ENCODE measurements around the gene ZFYVE19.
A peak's percentile ranks its signal among the peaks of the same experiment; 100 is the strongest.

ZFYVE19 gene

GRCh38 chr15:40838756-40839155, 31.9 kb downstream of the ZFYVE19 start:
- no CpG with 5 or more reads among the region's 5 CpGs for WGBS, 2 donors (ENCODE audit: extremely low coverage in 2 of 2, insufficient read length in 2 of 2, insufficient replicate concordance in 1 of 2)

GRCh38 chr15:40841741-40842140, 34.9 kb downstream of the ZFYVE19 start:
- no peak overlapping the region for H4K91ac ChIP-seq (ENCODE audit: low read depth, low read length, poor library complexity)
- H2BK15ac ChIP-seq (ENCODE audit: low read length), result no peak overlapping the region
- no peak for DNase-seq (ENCODE audit: low spot score)
- H3K4me2 ChIP-seq (ENCODE audit: insufficient read depth, low read length, poor library complexity, severe bottlenecking), result no peak overlapping the region
- H3K27me3 ChIP-seq (ENCODE audit: control insufficient read depth in 3 of 3, insufficient read depth in 3 of 3, low read depth in 1 of 3, low read length in 3 of 3), result peaks cover 18 to 68% (median 38%) of the 10 kb centered on the region in 3 experiments
- no peak overlapping the region for H3K23ac ChIP-seq (ENCODE audit: low read depth, low read length, poor library complexity)
- H2AFZ ChIP-seq (ENCODE audit: low read length), result no peak overlapping the region
- H3K4me1 ChIP-seq (ENCODE audit: control insufficient read depth in 2 of 2, insufficient read depth in 1 of 2, low read depth in 1 of 2, low read length in 2 of 2), result peaks cover 5 to 6% of the 10 kb centered on the region in 2 donors
- WGBS, 2 donors (ENCODE audit: extremely low coverage in 2 of 2, insufficient read length in 2 of 2, insufficient replicate concordance in 1 of 2), result no CpG with 5 or more reads among the region's 2 CpGs
- no peak overlapping the region for H2BK5ac ChIP-seq (ENCODE audit: low read length)
- no peaks in the 10 kb centered on the region for H3K36me3 ChIP-seq (replicated peaks in 1 of 2; ENCODE audit: control insufficient read depth in 2 of 2, insufficient read depth in 2 of 2, low read length in 2 of 2)
- no peak overlapping the region for H3K9ac ChIP-seq (ENCODE audit: low read depth, low read length, poor library complexity)
- H3K4ac ChIP-seq (ENCODE audit: low read length), result no peak overlapping the region
- H2BK120ac ChIP-seq (ENCODE audit: low read depth, low read length), result no peak overlapping the region
- H2AK5ac ChIP-seq (ENCODE audit: low read depth, low read length), result no peak overlapping the region
- no peak overlapping the region for H2BK12ac ChIP-seq (ENCODE audit: low read length)
- peaks cover 0 to 3% of the 10 kb centered on the region in 2 donors for H3K9me3 ChIP-seq (replicated peaks in 1 of 2; ENCODE audit: control insufficient read depth in 2 of 2, insufficient read depth in 1 of 2, low read depth in 1 of 2, low read length in 2 of 2)
- no peak overlapping the region for H3K18ac ChIP-seq (ENCODE audit: low read length)
- no peaks in the 10 kb centered on the region for H3K79me1 ChIP-seq (ENCODE audit: low read depth, low read length)
- H3K14ac ChIP-seq (ENCODE audit: low read length), result no peak overlapping the region
- H3K4me3 ChIP-seq (ENCODE audit: low read length in 2 of 2), result no peak overlapping the region
- no peak overlapping the region for H3K27ac ChIP-seq (replicated peaks; ENCODE audit: low read length)
- H4K8ac ChIP-seq (ENCODE audit: low read depth, low read length), result no peak overlapping the region

More at GRCh38 chr15:40838756-40839155, 31.9 kb downstream of the ZFYVE19 start:
- Histone ChIP-seq H3K4me2 (ENCODE audit: insufficient read depth, low read length, poor library complexity, severe bottlenecking) (no peak overlapping the region), H2AK5ac (ENCODE audit: low read depth, low read length) (no peak overlapping the region), H3K9me3 (replicated peaks in 1 of 2; ENCODE audit: control insufficient read depth in 2 of 2, insufficient read depth in 1 of 2, low read depth in 1 of 2, low read length in 2 of 2) (peaks cover 0 to 3% of the 10 kb centered on the region in 2 donors), H3K9ac (ENCODE audit: low read depth, low read length, poor library complexity) (no peak overlapping the region), H2BK12ac (ENCODE audit: low read length) (no peak overlapping the region), H3K27ac (replicated peaks; ENCODE audit: low read length) (no peak overlapping the region), H3K4ac (ENCODE audit: low read length) (no peak overlapping the region), H3K23ac (ENCODE audit: low read depth, low read length, poor library complexity) (no peak overlapping the region), H3K4me3 (ENCODE audit: low read length in 2 of 2) (no peak overlapping the region), H3K18ac (ENCODE audit: low read length) (no peak overlapping the region), H2BK5ac (ENCODE audit: low read length) (no peak overlapping the region), H3K27me3 (ENCODE audit: control insufficient read depth in 3 of 3, insufficient read depth in 3 of 3, low read depth in 1 of 3, low read length in 3 of 3) (peaks cover 8 to 44% (median 14%) of the 10 kb centered on the region in 3 experiments), H3K79me1 (ENCODE audit: low read depth, low read length) (no peaks in the 10 kb centered on the region), H4K91ac (ENCODE audit: low read depth, low read length, poor library complexity) (no peak overlapping the region), H3K36me3 (replicated peaks in 1 of 2; ENCODE audit: control insufficient read depth in 2 of 2, insufficient read depth in 2 of 2, low read length in 2 of 2) (no peaks in the 10 kb centered on the region), H2BK120ac (ENCODE audit: low read depth, low read length) (no peak overlapping the region), H2BK15ac (ENCODE audit: low read length) (no peak overlapping the region), H2AFZ (ENCODE audit: low read length) (peak overlapping the region; percentile 47), H3K14ac (ENCODE audit: low read length) (no peak overlapping the region), H3K4me1 (ENCODE audit: control insufficient read depth in 2 of 2, insufficient read depth in 1 of 2, low read depth in 1 of 2, low read length in 2 of 2) (peaks cover 1 to 2% of the 10 kb centered on the region in 2 donors), H4K8ac (ENCODE audit: low read depth, low read length) (no peak overlapping the region)
- DNase-seq (ENCODE audit: low spot score), result no peak

- H3K14ac ChIP-seq (ENCODE audit: low read length), result no peak overlapping the region
- no CpG with 5 or more reads among the region's 34 CpGs for WGBS, 2 donors (ENCODE audit: extremely low coverage in 2 of 2, insufficient read length in 2 of 2, insufficient replicate concordance in 1 of 2)
- H3K4ac ChIP-seq (ENCODE audit: low read length), result no peak overlapping the region
- no peaks in the 10 kb centered on the region for H3K36me3 ChIP-seq (replicated peaks in 1 of 2; ENCODE audit: control insufficient read depth in 2 of 2, insufficient read depth in 2 of 2, low read length in 2 of 2)
- DNase-seq (ENCODE audit: low spot score), result no peak
- no peak overlapping the region for H3K27ac ChIP-seq (replicated peaks; ENCODE audit: low read length)
- H3K9ac ChIP-seq (ENCODE audit: low read depth, low read length, poor library complexity), result peak overlapping the region; percentile 13
- peak overlapping the region; percentile 93 for H3K4me2 ChIP-seq (ENCODE audit: insufficient read depth, low read length, poor library complexity, severe bottlenecking)
- no peak overlapping the region for H3K23ac ChIP-seq (ENCODE audit: low read depth, low read length, poor library complexity)
- no peak overlapping the region for H2AK5ac ChIP-seq (ENCODE audit: low read depth, low read length)
- H2BK5ac ChIP-seq (ENCODE audit: low read length), result no peak overlapping the region
- peak overlapping the region; percentile 44 for H3K18ac ChIP-seq (ENCODE audit: low read length)
- peaks cover 18 to 75% (median 38%) of the 10 kb centered on the region in 3 experiments for H3K27me3 ChIP-seq (ENCODE audit: control insufficient read depth in 3 of 3, insufficient read depth in 3 of 3, low read depth in 1 of 3, low read length in 3 of 3)
- H2BK15ac ChIP-seq (ENCODE audit: low read length), result no peak overlapping the region
- H3K4me1 ChIP-seq (ENCODE audit: control insufficient read depth in 2 of 2, insufficient read depth in 1 of 2, low read depth in 1 of 2, low read length in 2 of 2), result peaks cover 13 to 15% of the 10 kb centered on the region in 2 donors
- no peaks in the 10 kb centered on the region for H3K79me1 ChIP-seq (ENCODE audit: low read depth, low read length)
- peak overlapping the region; percentile 15 to 79 for H3K4me3 ChIP-seq (ENCODE audit: low read length in 2 of 2)
- peaks cover 0 to 3% of the 10 kb centered on the region in 2 donors for H3K9me3 ChIP-seq (replicated peaks in 1 of 2; ENCODE audit: control insufficient read depth in 2 of 2, insufficient read depth in 1 of 2, low read depth in 1 of 2, low read length in 2 of 2)
- peak overlapping the region; percentile 89 for H2AFZ ChIP-seq (ENCODE audit: low read length)
- H2BK12ac ChIP-seq (ENCODE audit: low read length), result no peak overlapping the region
- no peak overlapping the region for H4K8ac ChIP-seq (ENCODE audit: low read depth, low read length)
- no peak overlapping the region for H4K91ac ChIP-seq (ENCODE audit: low read depth, low read length, poor library complexity)
- no peak overlapping the region for H2BK120ac ChIP-seq (ENCODE audit: low read depth, low read length)
Measured at GRCh38 chr15:40843261-40843884, 36.5 kb downstream of the ZFYVE19 start.

- Histone ChIP-seq H2AK5ac (ENCODE audit: low read depth, low read length) (peak within 1 kb of the TSS; percentile 30), H4K91ac (ENCODE audit: low read depth, low read length, poor library complexity) (no peak within 1 kb of the TSS), H4K8ac (ENCODE audit: low read depth, low read length) (no peak within 1 kb of the TSS), H3K9ac (ENCODE audit: low read depth, low read length, poor library complexity) (peak within 1 kb of the TSS; percentile 72), H2BK15ac (ENCODE audit: low read length) (peak within 1 kb of the TSS; percentile 39), H2AFZ (ENCODE audit: low read length) (peak within 1 kb of the TSS; percentile 89), H3K27me3 (ENCODE audit: control insufficient read depth in 3 of 3, insufficient read depth in 3 of 3, low read depth in 1 of 3, low read length in 3 of 3) (peaks cover 18 to 73% (median 38%) of the 10 kb centered on the region in 3 experiments), H2BK12ac (ENCODE audit: low read length) (peak within 1 kb of the TSS; percentile 34), H3K14ac (ENCODE audit: low read length) (no peak within 1 kb of the TSS), H3K79me1 (ENCODE audit: low read depth, low read length) (no peaks in the 10 kb centered on the region), H3K4me3 (ENCODE audit: low read length in 2 of 2) (peak within 1 kb of the TSS; percentile 15 to 79), H2BK120ac (ENCODE audit: low read depth, low read length) (no peak within 1 kb of the TSS), H3K27ac (replicated peaks; ENCODE audit: low read length) (no peak within 1 kb of the TSS), H3K9me3 (replicated peaks in 1 of 2; ENCODE audit: control insufficient read depth in 2 of 2, insufficient read depth in 1 of 2, low read depth in 1 of 2, low read length in 2 of 2) (peaks cover 0 to 3% of the 10 kb centered on the region in 2 donors), H3K4me2 (ENCODE audit: insufficient read depth, low read length, poor library complexity, severe bottlenecking) (peak within 1 kb of the TSS; percentile 93), H3K36me3 (replicated peaks in 1 of 2; ENCODE audit: control insufficient read depth in 2 of 2, insufficient read depth in 2 of 2, low read length in 2 of 2) (no peaks in the 10 kb centered on the region), H3K23ac (ENCODE audit: low read depth, low read length, poor library complexity) (peak within 1 kb of the TSS; percentile 87), H3K18ac (ENCODE audit: low read length) (peak within 1 kb of the TSS; percentile 88), H3K4me1 (ENCODE audit: control insufficient read depth in 2 of 2, insufficient read depth in 1 of 2, low read depth in 1 of 2, low read length in 2 of 2) (peaks cover 13 to 15% of the 10 kb centered on the region in 2 donors), H3K4ac (ENCODE audit: low read length) (no peak within 1 kb of the TSS), H2BK5ac (ENCODE audit: low read length) (peak within 1 kb of the TSS; percentile 30)
- WGBS, 2 donors (ENCODE audit: extremely low coverage in 2 of 2, insufficient read length in 2 of 2, insufficient replicate concordance in 1 of 2), result no CpG with 5 or more reads among the region's 89 CpGs
- no peak for DNase-seq (ENCODE audit: low spot score)
Measured at GRCh38 chr15:40843885-40844695, 37.2 kb downstream of the ZFYVE19 start, which contains the start of gene SPINT1. TSS of gene SPINT1 (plus strand) at chr15:40844048. CDS start at chr15:40844555, 507 bp downstream.
